NCI-H1694 treated with DMSO at 0.1 percent for 48 hours (cell line): ENCODE results near the gene FCAR.
"Not testable (repeated sequence)": the region's sequence is repeated elsewhere in the genome, so short reads cannot be mapped to it uniquely, and the experiment has no call there.

Experiments
- DNase-seq: peaks from one replicate; lab custom pipeline; 2025; lab: John Stamatoyannopoulos, UW

The FCAR gene

GRCh38 chr19:54894106-54894505, 20.1 kb downstream of the FCAR start:
- DNase-seq: not testable (repeated sequence)

GRCh38 chr19:54896036-54896435, 22.0 kb downstream of the FCAR start:
- no peak for DNase-seq

- not testable (repeated sequence) for DNase-seq
Measured at GRCh38 chr19:54898685-54899084, 24.6 kb downstream of the FCAR start.

- DNase-seq: not testable (repeated sequence)
Measured at GRCh38 chr19:54899646-54900045, 25.6 kb downstream of the FCAR start.

GRCh38 chr19:54901153-54901552, 27.1 kb downstream of the FCAR start:
- DNase-seq: not testable (repeated sequence)

GRCh38 chr19:54902061-54902460, 28.0 kb downstream of the FCAR start:
- no peak for DNase-seq

- DNase-seq: no peak
Measured at GRCh38 chr19:54903303-54903702, 29.3 kb downstream of the FCAR start.

- DNase-seq: not testable (repeated sequence)
Measured at GRCh38 chr19:54904261-54904660, 30.2 kb downstream of the FCAR start.

GRCh38 chr19:54905421-54905802, 31.4 kb downstream of the FCAR start:
- DNase-seq: no peak

GRCh38 chr19:54905803-54906511, 31.9 kb downstream of the FCAR start, which contains the start of gene NCR1:
NCR1 (plus strand) TSS chr19:54906148; CDS start chr19:54906188, 40 bp downstream.
- no peak for DNase-seq

GRCh38 chr19:54906819-54907218, 32.8 kb downstream of the FCAR start:
- no peak for DNase-seq

- not testable (repeated sequence) for DNase-seq
Measured at GRCh38 chr19:54907899-54908298, 33.9 kb downstream of the FCAR start.

- no peak for DNase-seq
Measured at GRCh38 chr19:54916822-54917221, 42.8 kb downstream of the FCAR start.

- no peak for DNase-seq
Measured at GRCh38 chr19:54918499-54918898, 44.5 kb downstream of the FCAR start.

GRCh38 chr19:54919646-54920563, 45.9 kb downstream of the FCAR start:
- not testable (repeated sequence) for DNase-seq

GRCh38 chr19:54921082-54921481, 47.0 kb downstream of the FCAR start:
- DNase-seq: no peak

- no peak for DNase-seq
Measured at GRCh38 chr19:54923276-54923675, 49.2 kb downstream of the FCAR start.

- no peak for DNase-seq
Measured at GRCh38 chr19:54928299-54928698, 54.3 kb downstream of the FCAR start.

- DNase-seq: no peak
Measured at GRCh38 chr19:54937926-54938325, 63.9 kb downstream of the FCAR start.

- no peak for DNase-seq
Measured at GRCh38 chr19:54938906-54939305, 64.9 kb downstream of the FCAR start.

- not testable (repeated sequence) for DNase-seq
Measured at GRCh38 chr19:54939538-54939937, 65.5 kb downstream of the FCAR start.
